ENCODE results near the gene FBLN5. TPM values are rescaled to one million over a fixed set of nuclear protein-coding genes. Genes with fewer than 3 reads are reported as not detected.
A peak's percentile ranks its signal among the peaks of the same experiment; 100 is the strongest.

FBLN5 gene
- total RNA-seq, 2 donors from 2014 or later = 3.0 to 5.6 TPM

DNA sequence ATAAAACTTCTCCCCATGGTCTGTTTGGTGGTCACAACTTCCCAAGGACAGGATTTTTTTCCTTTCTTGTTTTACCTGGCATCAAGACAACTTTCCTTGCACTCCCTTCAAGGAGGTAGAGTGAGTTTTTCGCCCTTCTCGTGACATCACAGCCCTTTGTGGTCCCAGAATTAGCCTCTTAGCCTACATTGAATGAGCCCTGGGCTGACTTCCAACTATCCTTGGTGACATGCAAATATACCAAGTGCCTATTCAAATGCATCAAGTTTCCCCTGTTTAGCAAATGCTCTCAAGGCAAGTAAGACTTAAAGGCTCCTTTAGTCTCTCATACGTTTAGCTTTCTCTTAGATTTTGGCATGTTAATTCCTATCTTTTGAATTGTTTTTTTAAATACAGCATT lies 116.7 kb downstream of the FBLN5 start:
- ATAC-seq (replicated peaks in 1 of 2) = peak; percentile 50 to 87
- peaks cover 0 to 2% of the 10 kb centered on the region in 2 donors for H3K9me3 Mint-ChIP-seq
- H3K4me3 Mint-ChIP-seq = peak overlapping the region in 1 of 2 donors; percentile 61
- H3K27me3 Mint-ChIP-seq (ENCODE audit: low read depth) = no peaks in the 10 kb centered on the region
- H3K27ac Mint-ChIP-seq = no peak overlapping the region
- DNase-seq = peak; percentile 14 to 36
- H3K36me3 Mint-ChIP-seq (ENCODE audit: insufficient read depth in 2 of 2) = peaks cover 1 to 3% of the 10 kb centered on the region in 2 donors
- peaks cover 48% of the 10 kb centered on the region for H3K4me1 Mint-ChIP-seq (ENCODE audit: low read depth)

DNA sequence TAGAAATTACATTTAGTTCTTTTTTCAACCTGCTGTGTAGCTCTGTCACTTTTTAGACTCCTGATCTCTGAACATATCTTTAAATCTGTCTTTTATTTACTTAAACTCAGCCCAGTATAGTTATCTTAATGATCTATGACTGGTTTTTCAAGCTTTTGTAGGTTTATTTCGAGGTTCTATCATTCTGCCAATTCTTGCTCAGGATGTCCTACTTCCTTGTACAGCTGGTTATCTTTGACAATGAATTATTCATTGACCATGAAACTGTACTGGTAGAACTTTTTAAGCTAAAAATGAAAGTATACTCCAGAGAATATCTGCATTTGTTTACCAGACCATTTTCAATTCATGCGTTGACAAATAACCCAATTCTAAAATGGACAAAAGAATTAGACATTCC lies 118.0 kb downstream of the FBLN5 start:
- H3K27me3 Mint-ChIP-seq (ENCODE audit: low read depth) = no peaks in the 10 kb centered on the region
- peak overlapping the region in 1 of 2 donors; percentile 65 for H3K4me3 Mint-ChIP-seq
- H3K9me3 Mint-ChIP-seq = peaks cover 0 to 2% of the 10 kb centered on the region in 2 donors
- DNase-seq = no peak
- ATAC-seq (replicated peaks in 1 of 2) = no peak
- peaks cover 3 to 4% of the 10 kb centered on the region in 2 donors for H3K36me3 Mint-ChIP-seq (ENCODE audit: insufficient read depth in 2 of 2)
- H3K27ac Mint-ChIP-seq = peak overlapping the region; percentile 96
- peaks cover 43% of the 10 kb centered on the region for H3K4me1 Mint-ChIP-seq (ENCODE audit: low read depth)

DNA sequence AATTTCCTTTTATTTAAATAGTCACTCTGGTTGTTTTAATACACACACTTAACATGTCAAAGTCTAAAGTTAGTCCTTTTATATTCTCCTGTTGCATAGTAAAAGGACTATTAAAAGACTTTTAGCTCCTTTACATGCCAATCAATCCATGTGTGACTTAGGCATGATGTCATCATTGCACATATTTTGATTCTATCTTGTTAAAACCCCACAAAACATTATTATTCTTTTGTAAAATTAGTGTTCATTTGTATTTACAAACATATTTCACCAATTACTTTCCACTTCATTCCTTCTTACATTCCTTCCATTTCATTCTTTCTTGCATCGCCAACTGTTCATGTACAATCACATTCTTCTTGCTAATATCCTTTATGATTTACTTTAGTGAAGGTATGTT lies 119.7 kb downstream of the FBLN5 start:
- DNase-seq (no peak), ATAC-seq (replicated peaks in 1 of 2) (no peak)
- Mint-ChIP-seq H3K36me3 (ENCODE audit: insufficient read depth in 2 of 2) (peaks cover 3 to 4% of the 10 kb centered on the region in 2 donors), H3K27me3 (ENCODE audit: low read depth) (no peaks in the 10 kb centered on the region), H3K27ac (peak overlapping the region; percentile 26), H3K4me1 (ENCODE audit: low read depth) (peaks cover 37% of the 10 kb centered on the region), H3K9me3 (peaks cover 0 to 2% of the 10 kb centered on the region in 2 donors), H3K4me3 (no peak overlapping the region)

Other genes starting within 250 kb of the FBLN5 start
- gene CATSPERB, start 215.6 kb downstream of the FBLN5 start, total RNA-seq = 1 to 10 TPM in 1 of 2 donors, under 1 TPM in 1; 0.91 to 2.3 TPM
- gene TC2N, start 80.2 kb downstream of the FBLN5 start, total RNA-seq = 10 to 100 TPM; 38.1 to 55.4 TPM
- gene TRIP11, start 92.4 kb upstream of the FBLN5 start, total RNA-seq = 10 to 100 TPM; 39.0 to 47.2 TPM
- gene ATXN3, start 158.9 kb upstream of the FBLN5 start, total RNA-seq = 10 to 100 TPM; 29.7 to 35.2 TPM
- 10 to 100 TPM; 73.7 to 76.1 TPM for gene NDUFB1, start 174.0 kb upstream of the FBLN5 start, total RNA-seq
- gene CPSF2, start 174.3 kb upstream of the FBLN5 start, total RNA-seq = 10 to 100 TPM; 72.1 to 81.7 TPM